Lung (tissue), 12 donors: ENCODE data around the gene JMJD8. TPM values are rescaled to one million over a fixed set of nuclear protein-coding genes. Genes with fewer than 3 reads are reported as not detected.

Experiments
- ATAC-seq: fragments of 200-7000 bp; cut with Tn5 transposase; one replicate; pipeline ENCODE4 v1.9.1; 2020; ENCODE audit warnings: moderate number of reproducible peaks; ENCODE audit not compliant: insufficient read depth, low FRiP score
- DNase-seq, 3 donors: peaks; one replicate each; pipeline ENCODE4 v3.0.0-alpha.2; 2013 to 2017
- H3K27ac ChIP-seq, 2 donors: one replicate each; pipeline ENCODE4 v1.5.1; 2013; ENCODE audit warnings: mild to moderate bottlenecking in 2 of 2, moderate library complexity in 2 of 2, control low read depth in 1 of 2, inconsistent platforms in 1 of 2, low read depth in 1 of 2, low read length in 1 of 2
- H3K27me3 ChIP-seq, 3 donors: one replicate each; pipeline ENCODE4 v1.5.1; 2013; ENCODE audit warnings: low read length in 2 of 3; ENCODE audit not compliant: control insufficient read depth in 3 of 3, insufficient read depth in 3 of 3
- H3K36me3 ChIP-seq, 4 donors: one replicate each; pipeline ENCODE4 v1.5.1; 2013; ENCODE audit warnings: low read length in 4 of 4, mild to moderate bottlenecking in 1 of 4, moderate library complexity in 1 of 4; ENCODE audit not compliant: control insufficient read depth in 4 of 4, insufficient read depth in 4 of 4
- H3K4me1 ChIP-seq, 5 donors: one replicate each; pipeline ENCODE4 v1.5.1; 2013; ENCODE audit warnings: low read length in 5 of 5, mild to moderate bottlenecking in 2 of 5, moderate library complexity in 1 of 5; ENCODE audit not compliant: control insufficient read depth in 5 of 5, insufficient read depth in 5 of 5
- H3K4me3 ChIP-seq: one replicate; pipeline ENCODE4 v1.5.1; 2013; ENCODE audit warnings: mild to moderate bottlenecking, control low read depth, moderate library complexity
- H3K9ac ChIP-seq, 2 donors: one replicate each; pipeline ENCODE4 v1.5.1; 2013; ENCODE audit warnings: low read length in 2 of 2, control low read depth in 1 of 2; ENCODE audit not compliant: insufficient read depth in 1 of 2
- H3K9me3 ChIP-seq, 4 donors: one replicate each; pipeline ENCODE4 v1.5.1; 2013; ENCODE audit warnings: low read length in 3 of 4, mild to moderate bottlenecking in 1 of 4, moderate library complexity in 1 of 4; ENCODE audit not compliant: control insufficient read depth in 4 of 4, insufficient read depth in 3 of 4
- WGBS, 2 donors: extraction: QIAGEN DNeasy Blood & Tissue Kit; methylation state at CpG; one replicate each; pipeline ENCODE4 v1.1.7; 2013; 5-methylcytosine and 5-hydroxymethylcytosine counted together
- polyA plus RNA-seq, 2 donors: library from polyadenylated mRNA; stranded (reverse); fragments of 200-250 nt; gene quantifications; one replicate each; pipeline ENCODE4 v1.2.1, GENCODE V29; 2013
- total RNA-seq, 2 donors: library from RNA; depleted of rRNA in 1 of 2; stranded (reverse); fragments of >200 nt in 1 of 2; gene quantifications; one replicate each; pipeline ENCODE4 v1.2.1, GENCODE V29; 2014 to 2021
- TF ChIP-seq, protein P1 (sequence below): IDR thresholded peaks from 2 replicates; pipeline ENCODE4 v1.5.1; 2012; ENCODE audit warnings: mild to moderate bottlenecking; ENCODE audit errors: control extremely low read depth, extremely low read depth
- donor health status: control.
- donor health status: control.
- donor health status: Bipolar disorder and iron deficiency.
- donor health status: healthy.
- donor health status: DM: yes; HTN: yes; CAD: no.

The JMJD8 gene
- total and polyA plus RNA-seq, 4 donors: 32.5 to 90.3 (median 57.9) TPM

DNA sequence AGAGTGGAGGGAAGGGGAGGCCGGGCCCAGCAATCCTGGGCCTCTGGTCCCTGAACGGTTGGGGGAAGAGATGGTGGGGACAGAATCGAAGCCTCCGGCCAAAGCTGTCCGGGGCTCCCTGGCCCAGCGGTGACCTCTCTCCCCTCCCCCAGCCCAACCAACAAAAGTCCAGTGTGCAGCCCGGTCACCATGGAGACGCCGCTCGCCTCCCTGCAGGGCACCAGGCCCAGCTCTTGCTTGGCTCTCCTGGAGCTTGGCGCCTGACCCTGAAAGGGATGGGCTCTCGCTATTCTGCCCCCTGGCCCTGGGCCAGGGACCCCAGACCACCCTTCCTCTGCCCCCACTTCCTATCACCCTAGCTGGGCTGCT, 32.0 kb upstream of the JMJD8 start:
- Histone ChIP-seq H3K4me1 (peaks cover 0 to 26% (median 13%) of the 10 kb centered on the region in 5 donors), H3K9me3 (no peaks in the 10 kb centered on the region), H3K9ac (no peak overlapping the region), H3K27ac (no peak overlapping the region), H3K36me3 (no peaks in the 10 kb centered on the region), H3K4me3 (peak overlapping the region; percentile 7), H3K27me3 (peaks cover 0 to 9% (median 0%) of the 10 kb centered on the region in 3 donors)
- ATAC-seq: no peak
- TF ChIP-seq, protein P1, sequence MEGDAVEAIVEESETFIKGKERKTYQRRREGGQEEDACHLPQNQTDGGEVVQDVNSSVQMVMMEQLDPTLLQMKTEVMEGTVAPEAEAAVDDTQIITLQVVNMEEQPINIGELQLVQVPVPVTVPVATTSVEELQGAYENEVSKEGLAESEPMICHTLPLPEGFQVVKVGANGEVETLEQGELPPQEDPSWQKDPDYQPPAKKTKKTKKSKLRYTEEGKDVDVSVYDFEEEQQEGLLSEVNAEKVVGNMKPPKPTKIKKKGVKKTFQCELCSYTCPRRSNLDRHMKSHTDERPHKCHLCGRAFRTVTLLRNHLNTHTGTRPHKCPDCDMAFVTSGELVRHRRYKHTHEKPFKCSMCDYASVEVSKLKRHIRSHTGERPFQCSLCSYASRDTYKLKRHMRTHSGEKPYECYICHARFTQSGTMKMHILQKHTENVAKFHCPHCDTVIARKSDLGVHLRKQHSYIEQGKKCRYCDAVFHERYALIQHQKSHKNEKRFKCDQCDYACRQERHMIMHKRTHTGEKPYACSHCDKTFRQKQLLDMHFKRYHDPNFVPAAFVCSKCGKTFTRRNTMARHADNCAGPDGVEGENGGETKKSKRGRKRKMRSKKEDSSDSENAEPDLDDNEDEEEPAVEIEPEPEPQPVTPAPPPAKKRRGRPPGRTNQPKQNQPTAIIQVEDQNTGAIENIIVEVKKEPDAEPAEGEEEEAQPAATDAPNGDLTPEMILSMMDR: no peak
- WGBS, 2 donors: 24 to 39% methylated on average over 8 to 12 of the region's 12 CpGs
- peak; percentile 64 to 74 (median 72) for DNase-seq

DNA sequence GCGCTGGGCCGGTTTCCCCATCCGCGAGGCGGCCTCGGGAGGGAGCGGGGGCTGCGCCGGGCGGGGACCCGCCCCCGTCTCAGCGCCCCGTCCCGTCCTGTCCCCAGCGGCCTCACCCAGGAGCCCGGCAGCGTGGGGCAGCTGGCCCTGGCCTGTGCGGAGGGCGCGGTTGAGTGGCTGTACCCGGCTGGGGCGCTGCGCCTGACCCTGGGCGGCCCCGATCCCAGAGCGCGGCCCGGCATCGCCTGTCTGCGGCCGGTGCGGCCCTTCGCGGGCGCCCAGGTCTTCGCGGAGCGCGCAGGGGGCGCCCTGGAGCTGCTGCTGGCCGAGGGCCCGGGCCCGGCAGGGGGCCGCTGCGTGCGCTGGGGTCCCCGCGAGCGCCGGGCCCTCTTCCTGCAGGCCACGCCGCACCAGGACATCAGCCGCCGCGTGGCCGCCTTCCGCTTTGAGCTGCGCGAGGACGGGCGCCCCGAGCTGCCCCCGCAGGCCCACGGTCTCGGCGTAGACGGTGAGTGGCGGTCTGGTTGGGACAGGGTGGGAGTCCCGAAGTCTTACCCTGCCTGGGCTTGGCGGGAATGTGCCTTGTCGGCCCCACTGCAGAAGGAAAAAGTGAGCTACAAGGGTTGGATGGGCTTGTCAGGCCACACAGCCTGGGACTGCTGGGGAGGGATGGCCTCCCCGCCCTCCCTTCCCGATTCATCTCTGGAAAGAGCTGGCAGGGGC, 31.5 kb upstream of the JMJD8 start:
- WGBS, 2 donors: 2% methylated on average over 50 to 74 of the region's 74 CpGs

DNA sequence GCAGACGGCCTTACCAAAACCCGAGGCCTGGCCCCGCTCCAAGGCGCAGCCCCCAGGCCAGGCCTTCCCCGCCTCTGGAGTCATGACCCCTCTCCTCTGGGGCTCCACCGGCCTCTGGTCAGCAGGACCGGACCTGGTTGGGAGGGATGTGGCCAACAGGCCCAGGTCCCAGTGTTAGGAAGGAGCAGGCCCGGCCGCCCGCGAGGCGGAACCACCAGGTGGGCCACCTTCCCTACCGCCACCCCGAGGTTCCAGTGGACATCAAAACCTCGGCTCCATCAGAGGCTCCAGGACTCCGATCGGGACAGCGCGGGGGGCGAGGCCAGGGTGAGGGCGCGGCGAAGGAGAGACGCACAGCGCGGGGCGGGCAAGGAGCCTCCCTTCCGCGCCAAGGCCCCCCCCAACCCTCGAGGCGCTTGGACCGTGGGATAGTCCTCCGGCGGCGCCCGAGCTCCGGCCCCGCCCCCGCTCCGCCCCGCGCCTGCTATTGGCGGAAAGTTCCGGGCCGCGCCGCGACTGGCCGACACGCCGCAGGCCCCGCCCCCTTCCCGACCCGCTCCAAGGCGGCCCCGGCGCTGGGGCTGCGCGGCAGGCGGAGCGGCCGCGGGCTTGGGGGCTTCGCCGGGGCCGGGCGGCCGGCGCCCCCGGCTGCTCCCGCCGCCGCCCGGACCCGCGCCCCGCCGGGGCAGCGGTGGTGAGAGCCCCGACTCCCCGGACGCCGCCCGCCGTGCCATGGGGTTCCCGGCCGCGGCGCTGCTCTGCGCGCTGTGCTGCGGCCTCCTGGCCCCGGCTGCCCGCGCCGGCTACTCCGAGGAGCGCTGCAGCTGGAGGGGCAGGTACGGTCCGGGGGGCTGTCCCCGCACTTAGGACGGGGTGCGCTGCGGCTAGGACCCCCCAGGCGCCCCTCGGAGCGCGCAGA, 30.7 kb upstream of the JMJD8 start, which contains the start of gene METRN:
METRN (plus strand) TSS at position 561 of the 919 bp plus-strand sequence; CDS start at position 733, 172 bp downstream.
- peak within 1 kb of the TSS in 1 of 2 donors; percentile 13 for H3K27ac ChIP-seq
- peak; percentile 86 for ATAC-seq
- DNase-seq: peak; percentile 85 to 93 (median 90)
- H3K4me1 ChIP-seq: peaks cover 0 to 16% (median 8%) of the 10 kb centered on the region in 5 donors
- no peaks in the 10 kb centered on the region for H3K36me3 ChIP-seq
- H3K27me3 ChIP-seq: peaks cover 0 to 9% (median 3%) of the 10 kb centered on the region in 3 donors
- H3K9me3 ChIP-seq: no peaks in the 10 kb centered on the region
- H3K9ac ChIP-seq: no peak within 1 kb of the TSS
- H3K4me3 ChIP-seq: peak within 1 kb of the TSS; percentile 62
- TF ChIP-seq, protein P1: no peak
- WGBS, 2 donors: 5 to 7% methylated on average over 77 to 108 of the region's 108 CpGs

More for the DNA sequence above, 31.5 kb upstream of the JMJD8 start:
- H3K9ac ChIP-seq: no peak overlapping the region
- H3K27ac ChIP-seq: peak overlapping the region in 1 of 2 donors; percentile 13
- peaks cover 0 to 9% (median 0%) of the 10 kb centered on the region in 3 donors for H3K27me3 ChIP-seq
- no peaks in the 10 kb centered on the region for H3K36me3 ChIP-seq
- peaks cover 0 to 24% (median 13%) of the 10 kb centered on the region in 5 donors for H3K4me1 ChIP-seq
- peak overlapping the region; percentile 62 for H3K4me3 ChIP-seq
- TF ChIP-seq, protein P1: no peak
- ATAC-seq: no peak
- no peaks in the 10 kb centered on the region for H3K9me3 ChIP-seq
- peak in 2 of 3 donors; percentile 9 to 36 for DNase-seq
